ENCODE data around the gene STRN3.

Gene STRN3

GRCh38 chr14:30869551-30870155, 156.5 kb downstream of the STRN3 start:
- peak in 3 of 4 experiments; percentile 21 to 62 (median 45) for DNase-seq

GRCh38 chr14:30868736-30869135, 157.4 kb downstream of the STRN3 start:
- no peak for DNase-seq

GRCh38 chr14:30864934-30865333, 161.2 kb downstream of the STRN3 start:
- no peak for DNase-seq

- peak in 2 of 4 experiments; percentile 12 to 21 for DNase-seq
Measured at GRCh38 chr14:30861200-30861599, 165.0 kb downstream of the STRN3 start.

- DNase-seq = peak in 3 of 4 experiments; percentile 8 to 31 (median 20)
Measured at GRCh38 chr14:30855345-30856037, 170.7 kb downstream of the STRN3 start.

GRCh38 chr14:30854492-30854891, 171.7 kb downstream of the STRN3 start:
- no peak for DNase-seq

- DNase-seq = no peak
Measured at GRCh38 chr14:30853946-30854345, 172.2 kb downstream of the STRN3 start.

- no peak for DNase-seq
Measured at GRCh38 chr14:30849983-30850382, 176.2 kb downstream of the STRN3 start.

- DNase-seq = peak; percentile 15 to 78 (median 38)
Measured at GRCh38 chr14:30849354-30849753, 176.8 kb downstream of the STRN3 start.

- DNase-seq = peak; percentile 13 to 76 (median 65)
Measured at GRCh38 chr14:30848449-30849240, 177.5 kb downstream of the STRN3 start.
